Trophoblast cell (in vitro differentiated cells and primary cell): ENCODE measurements around the gene TRIM27.

Experiments used
- DNase-seq, 2 donors: peaks; one replicate each; pipeline ENCODE4 v3.0.0-alpha.2; 2016
- H2AFZ ChIP-seq: 2 replicates; pipeline ENCODE4 v1.6.1; 2013; ENCODE audit warnings: low read length, moderate library complexity, mild to moderate bottlenecking; ENCODE audit not compliant: insufficient read depth, poor library complexity
- H2AK5ac ChIP-seq: 2 replicates; pipeline ENCODE4 v1.6.1; 2013; ENCODE audit warnings: mild to moderate bottlenecking, low read length
- H2BK120ac ChIP-seq: 2 replicates; pipeline ENCODE4 v1.6.1; 2013; ENCODE audit warnings: low read length, mild to moderate bottlenecking, moderate library complexity; ENCODE audit not compliant: insufficient read depth, poor library complexity
- H2BK12ac ChIP-seq: 2 replicates; pipeline ENCODE4 v1.6.1; 2013; ENCODE audit warnings: mild to moderate bottlenecking, low read length, moderate library complexity
- H2BK5ac ChIP-seq: 2 replicates; pipeline ENCODE4 v1.6.1; 2013; ENCODE audit warnings: low read length, low read depth, moderate library complexity, mild to moderate bottlenecking; ENCODE audit not compliant: poor library complexity
- H3K14ac ChIP-seq: 2 replicates; pipeline ENCODE4 v1.6.1; 2013; ENCODE audit warnings: mild to moderate bottlenecking, low read length
- H3K18ac ChIP-seq: 2 replicates; pipeline ENCODE4 v1.6.1; 2013; ENCODE audit warnings: mild to moderate bottlenecking, low read length
- H3K23ac ChIP-seq: 2 replicates; pipeline ENCODE4 v1.6.1; 2013; ENCODE audit warnings: low read length
- H3K27ac ChIP-seq: 2 replicates; pipeline ENCODE4 v1.5.1; 2013; ENCODE audit warnings: low read depth, mild to moderate bottlenecking, inconsistent platforms, low read length, moderate library complexity
- H3K27me3 ChIP-seq: 2 replicates; pipeline ENCODE4 v1.6.1; 2013; ENCODE audit warnings: inconsistent platforms, mild to moderate bottlenecking, low read length, moderate library complexity; ENCODE audit not compliant: insufficient read depth
- H3K36me3 ChIP-seq, 2 experiments: 1 replicate in 1 of 2; 2 replicates in 1 of 2; pipeline ENCODE4 v1.6.1; 2013; ENCODE audit warnings: low read length in 2 of 2, mild to moderate bottlenecking in 2 of 2, moderate library complexity in 1 of 2; ENCODE audit not compliant: insufficient read depth in 2 of 2, control insufficient read depth in 1 of 2
- H3K4ac ChIP-seq: 2 replicates; pipeline ENCODE4 v1.6.1; 2013; ENCODE audit warnings: low read depth, mild to moderate bottlenecking, low read length, moderate library complexity
- H3K4me1 ChIP-seq, 2 experiments: 1 replicate in 1 of 2; 2 replicates in 1 of 2; pipeline ENCODE4 v1.6.1; 2013; ENCODE audit warnings: low read length in 2 of 2, mild to moderate bottlenecking in 2 of 2, moderate library complexity in 1 of 2; ENCODE audit not compliant: insufficient read depth in 2 of 2, control insufficient read depth in 1 of 2
- H3K4me2 ChIP-seq: 2 replicates; pipeline ENCODE4 v1.6.1; 2013; ENCODE audit warnings: inconsistent platforms, mild to moderate bottlenecking, low read length, moderate library complexity
- H3K4me3 ChIP-seq: 2 replicates; pipeline ENCODE4 v1.5.1; 2013; ENCODE audit warnings: mild to moderate bottlenecking, low read depth, low read length, inconsistent platforms
- H3K79me1 ChIP-seq: one replicate; pipeline ENCODE4 v1.6.1; 2013; ENCODE audit warnings: low read length
- H3K79me2 ChIP-seq: 2 replicates; pipeline ENCODE4 v1.6.1; 2013; ENCODE audit warnings: low read length, mild to moderate bottlenecking; ENCODE audit not compliant: control insufficient read depth, insufficient read depth, poor library complexity
- H3K9ac ChIP-seq: 2 replicates; pipeline ENCODE4 v1.6.1; 2013; ENCODE audit warnings: mild to moderate bottlenecking, low read length
- H3K9me3 ChIP-seq: 2 replicates; pipeline ENCODE4 v1.6.1; 2013; ENCODE audit warnings: low read depth, mild to moderate bottlenecking, control low read depth, inconsistent platforms, low read length; ENCODE audit not compliant: insufficient read depth
- H4K12ac ChIP-seq: 2 replicates; pipeline ENCODE4 v1.6.1; 2013; ENCODE audit warnings: low read depth, mild to moderate bottlenecking, low read length, moderate library complexity
- H4K8ac ChIP-seq: 2 replicates; pipeline ENCODE4 v1.6.1; 2013; ENCODE audit warnings: low read depth, mild to moderate bottlenecking, low read length, moderate library complexity
- H4K91ac ChIP-seq: one replicate; pipeline ENCODE4 v1.6.1; 2013; ENCODE audit warnings: low read depth, mild to moderate bottlenecking, low read length, moderate library complexity
- WGBS: extraction: QIAGEN DNeasy Blood & Tissue Kit; methylation state at CpG from one replicate; pipeline ENCODE4 v1.1.7; 2013; ENCODE audit warnings: missing lambda C conversion rate; ENCODE audit not compliant: insufficient read length, insufficient coverage; ENCODE audit errors: extremely low coverage; 5-methylcytosine and 5-hydroxymethylcytosine counted together

Gene TRIM27

GRCh38 chr6:28944412-28944865, 20.7 kb upstream of the TRIM27 start:
- H3K79me1 ChIP-seq: peaks cover 19% of the 10 kb centered on the region
- no peaks in the 10 kb centered on the region for H3K9me3 ChIP-seq
- H3K4me3 ChIP-seq: peak overlapping the region; percentile 75
- no peak overlapping the region for H3K9ac ChIP-seq
- peak overlapping the region; percentile 72 for H4K8ac ChIP-seq
- H3K36me3 ChIP-seq: no peaks in the 10 kb centered on the region
- peak overlapping the region; percentile 88 for H4K12ac ChIP-seq
- H3K4ac ChIP-seq: no peak overlapping the region
- peak overlapping the region; percentile 29 for H2BK120ac ChIP-seq
- H2BK5ac ChIP-seq: peak overlapping the region; percentile 7
- no peak overlapping the region for H3K23ac ChIP-seq
- peak overlapping the region; percentile 37 for H2BK12ac ChIP-seq
- peaks cover 0 to 5% of the 10 kb centered on the region in 2 experiments for H3K4me1 ChIP-seq
- H4K91ac ChIP-seq: peak overlapping the region; percentile 41
- peak overlapping the region; percentile 78 for H3K14ac ChIP-seq
- WGBS: no CpG with 5 or more reads among the region's 12 CpGs
- peak overlapping the region; percentile 71 for H3K18ac ChIP-seq
- no peaks in the 10 kb centered on the region for H3K27me3 ChIP-seq
- peak overlapping the region; percentile 8 for H3K27ac ChIP-seq
- no peak overlapping the region for H2AK5ac ChIP-seq
- peaks cover 9% of the 10 kb centered on the region for H3K79me2 ChIP-seq
- peak; percentile 66 to 91 for DNase-seq
- peak overlapping the region; percentile 72 for H3K4me2 ChIP-seq
- H2AFZ ChIP-seq: no peak overlapping the region

GRCh38 chr6:28943557-28944411, 20.0 kb upstream of the TRIM27 start:
- peaks cover 0 to 5% of the 10 kb centered on the region in 2 experiments for H3K4me1 ChIP-seq
- peak overlapping the region; percentile 41 for H4K91ac ChIP-seq
- H3K9ac ChIP-seq: no peak overlapping the region
- no peak overlapping the region for H2AK5ac ChIP-seq
- peak overlapping the region; percentile 7 for H2BK5ac ChIP-seq
- peak overlapping the region; percentile 24 for H2AFZ ChIP-seq
- peaks cover 9% of the 10 kb centered on the region for H3K79me2 ChIP-seq
- H4K12ac ChIP-seq: peak overlapping the region; percentile 88
- H3K18ac ChIP-seq: peak overlapping the region; percentile 71
- H2BK12ac ChIP-seq: peak overlapping the region; percentile 37
- H3K4ac ChIP-seq: peak overlapping the region; percentile 28
- peak overlapping the region; percentile 72 for H4K8ac ChIP-seq
- H3K4me2 ChIP-seq: peak overlapping the region; percentile 72
- peaks cover 19% of the 10 kb centered on the region for H3K79me1 ChIP-seq
- H3K27ac ChIP-seq: peak overlapping the region; percentile 8
- no CpG with 5 or more reads among the region's 33 CpGs for WGBS
- peak overlapping the region; percentile 75 for H3K4me3 ChIP-seq
- no peaks in the 10 kb centered on the region for H3K9me3 ChIP-seq
- H3K14ac ChIP-seq: peak overlapping the region; percentile 78
- DNase-seq: peak; percentile 58 to 76
- H3K27me3 ChIP-seq: no peaks in the 10 kb centered on the region
- H2BK120ac ChIP-seq: peak overlapping the region; percentile 29
- no peak overlapping the region for H3K23ac ChIP-seq
- no peaks in the 10 kb centered on the region for H3K36me3 ChIP-seq

- H4K12ac ChIP-seq: no peak overlapping the region
- H3K18ac ChIP-seq: no peak overlapping the region
- peaks cover 19% of the 10 kb centered on the region for H3K79me1 ChIP-seq
- no peak overlapping the region for H2BK120ac ChIP-seq
- no peak overlapping the region for H3K27ac ChIP-seq
- H3K79me2 ChIP-seq: peaks cover 9% of the 10 kb centered on the region
- no peak overlapping the region for H4K91ac ChIP-seq
- no peak overlapping the region for H2AFZ ChIP-seq
- H3K9me3 ChIP-seq: no peaks in the 10 kb centered on the region
- no peak overlapping the region for H3K9ac ChIP-seq
- no CpG with 5 or more reads among the region's 6 CpGs for WGBS
- H3K14ac ChIP-seq: no peak overlapping the region
- no peaks in the 10 kb centered on the region for H3K27me3 ChIP-seq
- no peak overlapping the region for H3K23ac ChIP-seq
- no peak overlapping the region for H4K8ac ChIP-seq
- no peaks in the 10 kb centered on the region for H3K36me3 ChIP-seq
- H2BK5ac ChIP-seq: no peak overlapping the region
- H3K4me3 ChIP-seq: no peak overlapping the region
- peak in 1 of 2 donors; percentile 1 for DNase-seq
- no peak overlapping the region for H2AK5ac ChIP-seq
- peak overlapping the region; percentile 42 for H3K4me2 ChIP-seq
- peaks cover 0 to 5% of the 10 kb centered on the region in 2 experiments for H3K4me1 ChIP-seq
- no peak overlapping the region for H2BK12ac ChIP-seq
- H3K4ac ChIP-seq: no peak overlapping the region
These were observed 19.4 kb upstream of the TRIM27 start for GRCh38 chr6:28943223-28943556.

- Histone ChIP-seq H3K4me1 (no peaks in the 10 kb centered on the region), H2BK5ac (no peak overlapping the region), H3K4me3 (no peak overlapping the region), H3K14ac (no peak overlapping the region), H3K23ac (no peak overlapping the region), H3K4ac (no peak overlapping the region), H3K9me3 (no peaks in the 10 kb centered on the region), H3K27me3 (no peaks in the 10 kb centered on the region), H3K18ac (no peak overlapping the region), H2BK120ac (no peak overlapping the region), H4K8ac (no peak overlapping the region), H3K79me2 (peaks cover 9% of the 10 kb centered on the region), H2AK5ac (no peak overlapping the region), H3K79me1 (peaks cover 19% of the 10 kb centered on the region), H3K27ac (no peak overlapping the region), H3K36me3 (no peaks in the 10 kb centered on the region), H4K12ac (no peak overlapping the region), H2AFZ (no peak overlapping the region), H3K9ac (no peak overlapping the region), H4K91ac (no peak overlapping the region), H3K4me2 (peak overlapping the region; percentile 90), H2BK12ac (no peak overlapping the region)
- no peak for DNase-seq
- no CpG with 5 or more reads among the region's 13 CpGs for WGBS
These were observed 18.1 kb upstream of the TRIM27 start for GRCh38 chr6:28941684-28942448.
